ENCODE measurements around the gene DNAH17.

DNAH17 gene

GRCh38 chr17:78605886-78606285 lies 28.7 kb upstream of the DNAH17 start:
- in situ Hi-C loops (cut with MboI; ENCODE audit: low sequenced_read_pairs, unreplicated experiment): no loop called here
- no peak for DNase-seq (ENCODE audit: low spot score)
- TF ChIP-seq CTCF (IDR thresholded peaks at IDR 0.05; ENCODE audit: borderline replicate concordance, control extremely low read depth, extremely low read depth, insufficient read depth, missing control alignments): no peak

DNA sequence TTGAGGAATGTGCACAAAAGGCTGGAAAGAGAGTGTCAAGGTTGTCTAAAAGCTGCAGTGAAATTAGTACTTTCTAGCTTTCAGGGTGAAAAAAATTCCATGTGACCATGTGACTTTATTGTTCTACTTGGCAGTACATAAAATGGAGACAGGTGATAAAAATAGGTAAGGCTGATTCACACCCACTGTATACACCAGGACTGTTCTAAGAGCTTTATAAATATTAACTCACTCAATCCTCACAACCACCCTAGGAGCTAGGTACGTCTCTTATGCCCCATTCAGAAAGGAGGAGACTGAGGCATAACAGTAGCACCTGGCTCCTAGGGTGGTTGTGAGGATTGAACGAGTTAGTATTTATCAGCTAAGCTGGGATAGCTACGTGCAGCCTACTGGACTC lies 28.2 kb upstream of the DNAH17 start:
- in situ Hi-C loops (cut with MboI; ENCODE audit: low sequenced_read_pairs, unreplicated experiment): no loop called here
- TF ChIP-seq CTCF (IDR thresholded peaks at IDR 0.05; ENCODE audit: borderline replicate concordance, control extremely low read depth, extremely low read depth, insufficient read depth, missing control alignments): no peak
- DNase-seq (ENCODE audit: low spot score): no peak

GRCh38 chr17:78602246-78602645 lies 25.1 kb upstream of the DNAH17 start:
- TF ChIP-seq CTCF (IDR thresholded peaks at IDR 0.05; ENCODE audit: borderline replicate concordance, control extremely low read depth, extremely low read depth, insufficient read depth, missing control alignments): no peak
- no peak for DNase-seq (ENCODE audit: low spot score)
- in situ Hi-C loops (cut with MboI; ENCODE audit: low sequenced_read_pairs, unreplicated experiment): no loop called here

- DNase-seq (ENCODE audit: low spot score): no peak
- in situ Hi-C loops (cut with MboI; ENCODE audit: low sequenced_read_pairs, unreplicated experiment): no loop called here
- TF ChIP-seq CTCF (IDR thresholded peaks at IDR 0.05; ENCODE audit: borderline replicate concordance, control extremely low read depth, extremely low read depth, insufficient read depth, missing control alignments): no peak
These were observed 24.5 kb upstream of the DNAH17 start for GRCh38 chr17:78601577-78602190.

DNA sequence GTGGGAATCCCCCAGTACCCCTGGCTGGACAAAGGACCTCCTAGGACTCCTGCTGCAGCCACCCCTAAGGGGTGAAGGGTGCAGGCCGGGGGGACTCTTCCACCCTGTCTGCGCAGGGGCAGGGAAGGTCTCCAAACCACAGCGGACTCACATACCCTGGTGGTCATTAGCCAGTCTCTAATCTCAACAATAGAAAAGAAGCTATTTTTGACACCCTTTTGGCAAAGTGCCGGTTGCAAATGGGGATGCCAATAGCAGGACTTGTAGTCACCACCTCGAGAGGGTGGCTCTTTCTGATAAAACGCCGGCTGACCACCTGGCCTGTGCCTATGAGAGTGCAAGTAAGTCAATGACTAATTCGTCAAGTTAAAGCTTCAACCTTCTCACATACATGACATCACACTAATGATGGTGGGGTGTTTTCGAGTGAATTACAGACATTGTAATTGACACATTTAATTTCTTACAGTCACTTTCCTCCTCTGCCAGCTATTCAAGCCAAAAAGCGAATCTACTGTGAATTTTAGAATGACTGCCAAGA lies 23.1 kb upstream of the DNAH17 start:
- TF ChIP-seq CTCF (IDR thresholded peaks at IDR 0.05; ENCODE audit: borderline replicate concordance, control extremely low read depth, extremely low read depth, insufficient read depth, missing control alignments): no peak
- in situ Hi-C loops (cut with MboI; ENCODE audit: low sequenced_read_pairs, unreplicated experiment): no loop called here
- DNase-seq (ENCODE audit: low spot score): no peak

- no peak for TF ChIP-seq CTCF (IDR thresholded peaks at IDR 0.05; ENCODE audit: borderline replicate concordance, control extremely low read depth, extremely low read depth, insufficient read depth, missing control alignments)
- no peak for DNase-seq (ENCODE audit: low spot score)
- in situ Hi-C loops (cut with MboI; ENCODE audit: low sequenced_read_pairs, unreplicated experiment): no loop called here
These were observed 22.2 kb upstream of the DNAH17 start for GRCh38 chr17:78599419-78599818.

Data from GM13976 (cell line).